Ishikawa (cell line): Measurements from ENCODE around the gene PLCB1.

Source experiments
- CEBPB ChIP-seq: IDR thresholded peaks from 2 replicates; pipeline ENCODE4 v1.6.1; 2012
- CREB1 ChIP-seq: IDR thresholded peaks from 2 replicates; pipeline ENCODE4 v1.6.1; 2012; ENCODE audit warnings: low read depth
- EGR1 ChIP-seq: IDR thresholded peaks from 2 replicates; pipeline ENCODE4 v1.6.1; 2012
- EP300 ChIP-seq: IDR thresholded peaks from 2 replicates; pipeline ENCODE4 v1.6.1; 2012; ENCODE audit warnings: borderline replicate concordance
- FOXM1 ChIP-seq: IDR thresholded peaks from 2 replicates; pipeline ENCODE4 v1.6.1; 2012; ENCODE audit warnings: low read depth, borderline replicate concordance
- MAX ChIP-seq: IDR thresholded peaks from 2 replicates; pipeline ENCODE4 v1.6.1; 2012
- NFIC ChIP-seq: IDR thresholded peaks from 2 replicates; pipeline ENCODE4 v1.6.1; 2012
- RAD21 ChIP-seq: IDR thresholded peaks from 2 replicates; pipeline ENCODE4 v1.6.1; 2012; ENCODE audit warnings: low read depth
- REST ChIP-seq: IDR thresholded peaks from 2 replicates; pipeline ENCODE4 v1.6.1; 2012; ENCODE audit warnings: low read depth, mild to moderate bottlenecking
- TAF1 ChIP-seq: IDR thresholded peaks from 2 replicates; pipeline ENCODE4 v1.6.1; 2012; ENCODE audit warnings: low read depth, mild to moderate bottlenecking
- TCF12 ChIP-seq: IDR thresholded peaks from 2 replicates; pipeline ENCODE4 v1.6.1; 2012; ENCODE audit warnings: low read depth
- TEAD4 ChIP-seq: IDR thresholded peaks from 2 replicates; pipeline ENCODE4 v1.6.1; 2012
- YY1 ChIP-seq: IDR thresholded peaks from 2 replicates; pipeline ENCODE4 v1.6.1; 2012; ENCODE audit warnings: low read depth
- ZBTB7A ChIP-seq: IDR thresholded peaks from 2 replicates; pipeline ENCODE4 v1.6.1; 2012; ENCODE audit warnings: low read depth
- TF ChIP-seq, protein P1 (sequence below): IDR thresholded peaks from 2 replicates; pipeline ENCODE4 v1.6.1; 2012

PLCB1 gene

DNA sequence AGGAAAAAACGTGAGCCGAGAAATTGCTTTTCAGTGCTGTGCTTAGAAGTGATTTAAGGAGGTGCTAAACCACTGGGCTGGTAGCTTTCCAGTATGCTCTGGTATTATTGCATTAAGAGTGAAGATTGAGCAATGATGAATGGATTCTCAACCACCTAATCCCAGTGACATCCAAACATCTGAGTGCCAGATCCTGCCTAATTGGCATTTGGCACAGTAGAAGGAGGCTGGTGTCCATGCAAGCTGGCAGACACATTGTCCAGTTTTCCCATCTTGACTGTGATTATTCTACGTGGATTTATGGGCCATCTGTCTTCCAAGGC is 538.8 kb downstream of the PLCB1 start:
- TF ChIP-seq YY1 (no peak), FOXM1 (no peak), EGR1 (no peak), NFIC (no peak), CEBPB (no peak), MAX (no peak), TAF1 (no peak), TCF12 (no peak), ZBTB7A (no peak), CREB1 (no peak), RAD21 (no peak), REST (no peak), TEAD4 (no peak), EP300 (no peak)
- TF ChIP-seq, protein P1, sequence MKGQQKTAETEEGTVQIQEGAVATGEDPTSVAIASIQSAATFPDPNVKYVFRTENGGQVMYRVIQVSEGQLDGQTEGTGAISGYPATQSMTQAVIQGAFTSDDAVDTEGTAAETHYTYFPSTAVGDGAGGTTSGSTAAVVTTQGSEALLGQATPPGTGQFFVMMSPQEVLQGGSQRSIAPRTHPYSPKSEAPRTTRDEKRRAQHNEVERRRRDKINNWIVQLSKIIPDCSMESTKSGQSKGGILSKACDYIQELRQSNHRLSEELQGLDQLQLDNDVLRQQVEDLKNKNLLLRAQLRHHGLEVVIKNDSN: no peak

GRCh38 chr20:8671370-8671961 is 539.4 kb downstream of the PLCB1 start:
- TF ChIP-seq, protein P1: no peak
- no peak for TF ChIP-seq TCF12
- TF ChIP-seq YY1: no peak
- TF ChIP-seq ZBTB7A: no peak
- no peak for TF ChIP-seq MAX
- TF ChIP-seq TAF1: no peak
- no peak for TF ChIP-seq FOXM1
- no peak for TF ChIP-seq EGR1
- TF ChIP-seq CEBPB: no peak

GRCh38 chr20:8673116-8673515 is 541.0 kb downstream of the PLCB1 start:
- TF ChIP-seq, protein P1: no peak
- TF ChIP-seq ZBTB7A (no peak), REST (no peak), MAX (no peak), YY1 (no peak), TEAD4 (no peak), NFIC (no peak), TCF12 (no peak), EGR1 (no peak), RAD21 (no peak), CREB1 (no peak)

DNA sequence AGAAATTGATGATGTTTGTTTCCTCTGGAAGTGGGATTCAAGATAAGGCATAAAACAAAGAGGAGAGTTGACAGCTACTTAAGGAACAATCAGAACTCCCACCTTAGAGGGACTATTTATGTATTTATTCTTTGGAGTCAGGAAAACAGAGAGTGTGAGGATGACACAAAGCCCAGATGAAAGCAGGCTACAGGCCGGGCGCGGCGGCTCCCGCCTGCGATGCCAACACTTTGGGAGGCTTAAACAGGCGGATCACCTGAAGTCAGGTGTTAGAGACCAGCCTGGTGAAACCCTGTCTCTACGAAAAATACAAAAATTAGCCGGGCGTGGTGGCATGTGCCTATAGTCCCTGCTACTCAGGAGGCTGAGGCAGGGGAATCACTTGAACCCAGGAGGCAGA is 543.8 kb downstream of the PLCB1 start:
- TF ChIP-seq TCF12 (no peak), EP300 (no peak), FOXM1 (no peak), YY1 (no peak), CEBPB (no peak), MAX (no peak), ZBTB7A (no peak), TAF1 (no peak), REST (no peak), TEAD4 (no peak), NFIC (no peak), RAD21 (no peak), EGR1 (no peak), CREB1 (no peak)
- TF ChIP-seq, protein P1: no peak
